ENCODE results near the gene ERGIC1.

ERGIC1 gene

DNA sequence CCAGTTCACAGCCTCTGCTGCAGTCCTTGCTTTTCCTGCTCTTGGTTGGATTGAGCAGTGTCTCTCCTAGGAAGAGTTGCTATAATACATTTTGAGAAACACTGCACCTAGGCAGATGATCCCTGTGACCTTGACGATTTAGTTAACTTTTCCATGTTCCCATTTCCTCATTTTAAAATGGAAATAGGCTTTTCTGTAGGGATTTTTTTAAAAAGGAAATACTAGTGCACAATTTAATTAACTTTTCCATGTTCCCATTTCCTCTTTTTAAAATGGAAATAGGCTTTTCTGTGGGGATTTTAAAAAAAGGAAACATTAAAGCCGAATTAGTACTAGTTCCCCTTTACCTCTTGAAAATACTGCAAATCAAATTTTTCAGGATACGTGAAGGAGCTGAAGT lies 154.2 kb downstream of the ERGIC1 start:
- no peak for DNase-seq

DNA sequence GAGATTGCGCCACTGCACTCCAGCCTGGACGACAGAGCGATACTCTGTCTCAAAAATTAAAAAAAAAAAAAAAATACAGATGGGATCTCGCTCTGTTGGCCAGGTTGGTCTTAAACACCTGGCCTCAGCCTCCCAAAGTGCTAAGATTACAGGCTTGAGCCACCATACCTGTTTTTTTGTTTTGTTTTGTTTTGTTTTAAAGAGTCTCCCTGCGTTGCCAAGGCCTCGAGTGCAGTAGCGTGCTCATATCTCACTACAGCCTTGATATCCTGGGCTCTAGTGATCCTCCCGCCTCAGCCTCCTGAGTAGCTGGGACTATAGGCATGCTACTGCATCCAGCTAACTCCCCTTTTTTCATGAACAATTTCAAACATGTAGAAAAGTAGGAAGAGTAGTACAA lies 156.7 kb downstream of the ERGIC1 start:
- no peak for DNase-seq

DNA sequence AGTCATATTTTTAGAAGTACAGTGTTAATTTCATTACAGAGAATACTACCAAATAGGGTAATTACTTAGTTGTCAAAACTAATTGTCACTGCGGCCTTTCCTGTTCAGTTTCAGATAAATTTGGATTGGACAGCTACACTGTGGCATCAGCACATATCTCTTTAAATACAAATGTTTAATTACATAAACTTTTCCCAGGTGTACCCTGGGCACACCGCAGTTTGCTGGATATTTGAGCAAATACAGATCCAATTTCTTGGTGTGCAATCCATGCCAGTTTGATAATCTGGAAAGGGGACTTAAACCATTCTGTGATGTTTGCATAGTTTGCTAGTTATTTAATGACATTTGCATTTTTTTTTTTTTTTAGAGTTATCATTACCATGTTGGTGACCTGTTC lies 160.4 kb downstream of the ERGIC1 start:
- DNase-seq: no peak

DNA sequence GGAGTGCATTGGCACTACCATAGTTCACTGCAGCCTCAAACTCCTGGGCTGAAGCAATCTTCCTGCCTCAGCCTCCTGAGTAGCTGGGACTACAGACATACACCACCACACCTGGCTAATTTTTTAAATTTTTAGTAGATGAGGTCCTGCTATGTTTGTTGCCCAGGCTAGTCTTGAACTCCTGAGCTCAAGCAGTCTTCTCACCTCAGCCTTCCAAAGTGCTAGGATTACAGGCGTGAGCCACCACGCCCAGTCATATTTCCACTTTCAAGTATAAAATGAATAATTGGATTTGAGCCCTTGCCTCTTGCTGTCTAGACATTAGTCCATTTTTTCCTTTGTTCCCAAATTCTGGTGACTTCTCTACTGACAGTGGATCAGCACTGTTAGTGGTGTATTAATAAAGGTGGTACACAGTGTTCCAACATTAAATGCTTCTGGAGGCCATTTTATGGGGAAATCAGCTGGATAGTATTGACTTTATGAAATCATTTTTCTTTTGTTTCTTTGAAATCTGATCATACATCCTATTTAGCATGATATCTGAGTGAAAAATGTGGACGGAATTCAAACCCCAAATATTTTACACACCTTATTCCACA lies 165.4 kb downstream of the ERGIC1 start:
- peak; percentile 20 for DNase-seq

DNA sequence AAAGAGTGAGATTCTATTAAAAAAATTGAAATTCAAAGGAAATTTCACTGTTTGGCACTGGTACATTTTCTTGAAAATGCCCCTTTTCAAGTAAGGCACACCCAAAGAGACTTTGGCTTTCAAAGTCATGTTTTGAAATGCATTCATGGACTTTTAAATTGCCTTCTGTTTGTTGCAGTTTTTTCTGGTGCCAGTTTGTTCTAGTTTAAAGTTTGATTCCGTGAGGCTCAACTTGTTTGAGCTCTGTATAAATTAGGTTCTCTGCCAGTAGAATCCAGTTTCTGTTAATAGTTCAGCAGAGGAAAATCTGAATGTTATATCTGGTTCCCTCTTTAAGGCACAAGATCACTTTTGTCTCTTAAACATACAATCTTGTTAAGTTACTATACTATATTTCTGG lies 165.9 kb downstream of the ERGIC1 start:
- DNase-seq: no peak

DNA sequence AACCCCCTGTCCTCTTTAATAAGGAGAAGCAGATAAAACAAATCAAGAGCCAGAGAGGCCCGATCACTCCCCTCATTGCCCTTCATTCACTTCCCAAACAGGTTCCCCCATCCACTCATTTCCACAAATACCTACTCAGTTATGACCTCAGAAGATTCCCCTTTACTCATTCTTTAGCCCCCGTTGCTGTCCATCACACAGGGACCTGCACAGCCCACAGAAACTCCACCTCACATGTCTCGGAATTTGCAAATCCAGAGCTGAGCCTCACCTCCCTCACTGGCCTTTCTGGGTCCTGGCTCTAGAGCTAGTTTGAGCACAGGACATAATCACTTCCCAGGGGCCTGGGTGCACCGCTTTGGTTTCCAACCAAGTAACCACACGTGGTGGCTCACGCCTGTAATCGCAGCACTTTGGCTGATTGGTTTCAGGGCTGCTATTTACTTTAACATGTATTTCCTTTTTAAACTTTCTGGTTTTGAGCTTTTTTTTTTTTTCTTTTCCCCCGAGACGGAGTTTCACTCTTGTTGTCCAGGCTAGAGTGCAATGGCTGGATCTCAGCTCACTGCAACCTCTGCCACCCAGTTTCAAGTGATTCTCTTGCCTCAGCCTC lies 167.3 kb downstream of the ERGIC1 start:
- peak; percentile 29 for DNase-seq
